Stimulated activated CD8-positive, alpha-beta memory T cell treated with anti-CD3 and anti-CD28 coated beads, Interleukin-4, amount 100 ng/mL, for 1 hour (primary cell): ENCODE data around the gene HMG20A.

Experiments used
- DNase-seq, 2 donors: peaks; one replicate each; pipeline ENCODE4 v3.0.0-alpha.2; 2020; ENCODE audit warnings: low read depth in 2 of 2, low spot score in 1 of 2

The HMG20A gene

DNA sequence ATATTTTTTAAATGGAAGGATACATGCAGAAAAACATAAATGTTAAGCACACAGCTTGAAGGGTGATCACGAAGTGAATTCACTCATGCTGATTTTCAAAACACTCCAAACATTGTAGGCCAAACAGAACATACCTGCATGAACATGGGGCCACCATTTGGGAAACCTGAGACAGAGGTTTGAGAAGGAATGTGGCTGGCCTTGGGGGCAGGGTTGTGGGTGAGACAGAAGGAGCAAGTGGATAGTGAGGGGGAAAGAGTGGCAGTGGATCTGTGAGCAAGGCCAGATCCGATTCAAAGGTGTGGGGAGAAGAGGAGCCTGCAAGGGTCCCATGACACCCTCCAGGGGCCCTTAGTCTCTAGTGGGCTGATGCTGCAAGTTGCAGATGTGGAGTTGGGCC, 94.9 kb downstream of the HMG20A start:
- DNase-seq, result no peak

GRCh38 chr15:77516076-77516475, 95.4 kb downstream of the HMG20A start:
- DNase-seq, result no peak

DNA sequence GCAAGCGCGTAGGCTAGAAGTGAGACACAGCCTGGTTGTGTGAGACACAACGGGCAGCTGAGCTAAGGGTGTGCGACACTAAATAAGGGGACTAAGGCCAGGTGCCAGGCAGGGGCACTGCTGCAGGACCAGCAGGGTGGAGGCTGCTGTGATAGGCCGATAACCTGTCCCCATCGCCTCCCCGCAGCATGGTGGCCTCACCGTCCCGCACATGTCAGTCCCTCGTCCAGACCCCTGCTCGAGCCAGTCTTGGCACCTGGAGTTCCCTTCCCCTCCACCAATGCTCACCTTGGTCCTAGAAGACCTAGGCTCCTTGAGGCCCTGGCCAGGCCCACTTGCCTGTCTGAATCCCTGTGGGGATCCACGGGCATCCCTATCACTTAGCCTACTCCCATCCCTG, 96.1 kb downstream of the HMG20A start:
- DNase-seq, result no peak

DNA sequence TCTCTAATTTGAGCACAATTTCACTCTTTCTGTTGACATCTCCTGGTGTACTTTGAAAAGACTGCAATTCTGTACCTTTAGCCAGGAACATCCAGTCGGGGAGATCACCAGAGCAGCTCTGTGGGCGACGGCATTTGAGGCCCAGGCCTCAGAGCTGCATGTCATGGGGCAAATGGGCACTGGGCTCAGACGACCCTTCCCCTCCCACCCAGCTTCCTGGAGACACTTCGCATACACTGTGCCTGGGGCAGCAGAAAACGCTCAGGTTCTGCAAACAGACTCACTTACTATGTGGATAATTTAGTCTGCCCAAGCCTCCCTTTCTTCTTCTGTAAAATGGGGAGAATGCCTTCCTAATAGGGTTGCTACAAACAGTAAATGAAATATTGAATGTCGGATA, 96.9 kb downstream of the HMG20A start:
- DNase-seq, result no peak

DNA sequence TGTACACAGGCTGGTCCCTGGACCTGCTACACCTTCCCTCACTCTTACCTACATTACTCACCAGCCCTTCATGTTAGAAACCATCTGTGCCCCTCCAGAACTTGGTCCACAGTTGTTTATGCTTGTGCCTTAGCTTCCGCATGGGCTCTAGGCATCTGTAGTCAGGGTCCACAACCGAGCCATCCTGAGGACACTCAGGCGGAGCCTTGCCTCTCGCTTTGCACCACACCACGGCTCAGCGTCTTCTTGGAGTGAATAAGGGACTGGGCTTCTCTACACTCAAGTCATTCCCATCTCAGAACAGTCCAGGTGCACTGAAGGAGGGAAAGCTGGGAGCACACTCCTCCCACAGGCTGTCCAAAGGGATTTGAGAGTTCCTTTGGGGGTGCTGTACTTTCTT, 97.8 kb downstream of the HMG20A start:
- no peak for DNase-seq

- DNase-seq, result no peak
Measured at GRCh38 chr15:77519540-77519939, 98.9 kb downstream of the HMG20A start.

DNA sequence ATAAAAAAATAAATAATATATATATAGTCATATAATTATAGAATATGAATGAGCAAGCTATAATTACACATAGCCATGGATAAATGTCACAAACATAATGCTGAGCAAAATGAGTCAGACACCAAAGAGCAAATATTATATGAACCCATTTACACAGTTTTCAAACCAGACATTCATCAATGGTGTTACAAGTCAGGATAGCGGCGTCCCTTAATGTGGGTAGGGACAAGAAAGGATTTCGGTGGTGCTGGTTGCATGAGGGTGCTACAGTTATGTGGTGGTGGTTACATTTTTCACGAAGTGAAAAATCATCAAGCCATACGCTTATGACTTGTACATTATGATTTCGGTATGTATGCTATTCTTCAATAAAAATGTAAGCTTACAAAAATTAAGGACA, 100.5 kb downstream of the HMG20A start:
- no peak for DNase-seq

GRCh38 chr15:77525400-77525811, 104.7 kb downstream of the HMG20A start:
- no peak for DNase-seq

DNA sequence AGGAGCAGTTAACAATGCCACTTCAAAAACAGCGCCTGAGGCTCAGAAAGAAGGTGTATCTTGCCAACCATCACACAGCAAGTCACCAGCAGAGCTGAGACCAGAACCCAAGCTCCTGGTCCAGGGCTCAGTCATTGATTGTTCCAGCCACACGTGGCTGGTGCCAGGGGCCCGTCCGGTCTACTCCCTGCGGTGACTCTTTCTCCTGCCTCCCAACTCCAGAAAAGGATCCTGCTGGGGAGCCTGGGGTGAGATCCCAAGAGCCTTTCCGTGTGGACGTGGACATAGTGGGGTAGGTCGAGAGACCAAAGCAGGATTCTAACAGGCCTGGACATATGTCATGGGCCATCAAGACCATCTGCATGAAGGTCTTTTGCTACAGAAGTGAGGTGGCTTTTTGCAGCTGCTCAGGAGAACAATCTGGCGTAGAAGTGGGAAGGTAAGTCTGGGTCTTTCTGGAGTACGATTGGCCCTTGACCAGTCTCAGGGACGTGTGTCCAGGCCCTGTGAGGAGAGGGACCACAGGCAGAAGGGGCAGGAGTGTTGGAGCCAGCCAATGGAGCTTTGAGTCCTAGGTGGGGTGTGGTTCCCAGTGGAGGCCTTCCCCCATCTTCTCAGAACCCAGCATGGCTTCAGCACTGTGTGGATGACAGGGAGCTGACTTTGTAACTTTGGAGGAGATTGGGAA, 105.4 kb downstream of the HMG20A start:
- no peak for DNase-seq

GRCh38 chr15:77526595-77527163, 106.0 kb downstream of the HMG20A start:
- no peak for DNase-seq

DNA sequence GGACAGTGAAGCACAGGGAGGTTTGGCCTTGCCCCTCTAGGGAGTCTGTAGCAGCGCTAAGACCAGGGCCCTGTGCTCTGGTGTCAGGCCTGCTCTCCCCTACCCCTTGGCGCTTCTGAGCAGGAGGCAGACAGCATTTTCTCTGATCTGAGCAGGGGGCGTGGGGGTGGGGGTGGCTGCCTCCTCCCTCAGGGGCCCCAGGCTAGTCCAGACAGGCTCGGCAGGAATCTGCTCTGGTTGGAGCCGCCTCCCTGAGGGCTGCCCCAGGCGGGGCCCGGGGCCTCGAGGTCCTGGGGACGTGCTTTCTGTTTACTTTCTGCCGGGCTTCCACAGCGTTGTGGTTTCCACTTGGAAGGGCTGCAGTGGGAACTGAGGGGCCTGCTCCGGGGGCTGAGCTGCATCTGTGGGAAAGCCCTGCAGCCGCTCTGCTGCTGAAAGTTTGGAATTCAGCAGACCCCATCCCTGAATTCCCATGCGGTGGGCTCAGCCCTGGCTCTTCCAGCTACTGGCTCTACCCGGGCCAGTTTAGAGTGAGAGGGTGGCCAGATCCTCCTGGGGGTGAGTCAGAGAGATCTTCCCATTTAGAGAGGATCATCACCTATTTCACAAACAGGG, 106.6 kb downstream of the HMG20A start:
- no peak for DNase-seq

- DNase-seq, result no peak
Measured at GRCh38 chr15:77527831-77528231, 107.1 kb downstream of the HMG20A start.

DNA sequence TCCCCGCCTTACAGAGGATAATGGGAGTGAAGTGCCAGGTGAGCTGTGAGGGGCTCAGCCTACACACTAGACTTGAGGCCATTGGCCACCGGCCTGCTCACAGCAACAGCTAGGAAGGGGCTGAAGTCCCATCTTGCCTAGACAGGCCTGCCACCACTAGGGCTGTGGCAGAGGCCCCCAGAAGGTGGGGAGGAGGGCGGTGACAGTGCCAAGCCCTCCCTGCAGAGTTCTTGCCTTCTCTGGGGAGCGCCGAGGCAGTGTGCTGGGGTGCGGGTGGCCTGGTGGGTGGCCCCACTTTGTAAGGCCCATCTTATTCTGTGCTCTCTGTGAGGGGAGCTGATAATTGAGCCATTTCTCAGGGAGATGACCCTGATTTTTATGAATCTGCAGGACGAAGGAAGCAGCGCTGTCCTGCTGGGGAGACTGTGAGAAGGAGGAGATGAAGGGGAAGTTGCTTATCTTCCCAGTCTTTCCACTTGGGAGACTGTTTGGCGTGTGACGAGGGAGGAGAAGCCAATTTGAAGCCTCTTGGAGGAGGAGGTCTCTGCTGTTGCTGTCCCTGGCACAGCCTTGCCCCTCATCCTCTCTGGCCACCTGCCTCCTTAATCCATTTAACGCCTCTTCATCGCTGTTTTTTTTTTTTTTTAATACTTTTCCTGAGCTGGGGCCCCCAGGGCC, 107.7 kb downstream of the HMG20A start:
- DNase-seq, result no peak

DNA sequence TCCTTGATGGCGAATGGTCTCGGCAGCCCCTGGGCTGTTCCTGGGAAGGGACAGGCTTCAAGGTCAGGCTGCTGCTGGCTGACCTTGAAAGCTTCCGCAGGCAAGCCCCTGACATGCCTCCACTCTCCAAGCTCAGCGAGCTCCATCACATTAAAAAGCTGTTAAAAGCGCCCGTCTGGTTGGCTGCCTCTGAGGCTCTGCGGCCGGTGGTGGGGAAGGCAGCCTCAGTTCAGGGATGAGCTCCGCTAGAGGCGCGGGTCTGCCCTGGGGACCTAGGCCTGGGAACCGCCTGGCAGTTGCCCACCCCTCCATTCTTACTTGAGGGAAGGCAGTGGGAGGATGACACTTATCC, 108.3 kb downstream of the HMG20A start:
- no peak for DNase-seq

DNA sequence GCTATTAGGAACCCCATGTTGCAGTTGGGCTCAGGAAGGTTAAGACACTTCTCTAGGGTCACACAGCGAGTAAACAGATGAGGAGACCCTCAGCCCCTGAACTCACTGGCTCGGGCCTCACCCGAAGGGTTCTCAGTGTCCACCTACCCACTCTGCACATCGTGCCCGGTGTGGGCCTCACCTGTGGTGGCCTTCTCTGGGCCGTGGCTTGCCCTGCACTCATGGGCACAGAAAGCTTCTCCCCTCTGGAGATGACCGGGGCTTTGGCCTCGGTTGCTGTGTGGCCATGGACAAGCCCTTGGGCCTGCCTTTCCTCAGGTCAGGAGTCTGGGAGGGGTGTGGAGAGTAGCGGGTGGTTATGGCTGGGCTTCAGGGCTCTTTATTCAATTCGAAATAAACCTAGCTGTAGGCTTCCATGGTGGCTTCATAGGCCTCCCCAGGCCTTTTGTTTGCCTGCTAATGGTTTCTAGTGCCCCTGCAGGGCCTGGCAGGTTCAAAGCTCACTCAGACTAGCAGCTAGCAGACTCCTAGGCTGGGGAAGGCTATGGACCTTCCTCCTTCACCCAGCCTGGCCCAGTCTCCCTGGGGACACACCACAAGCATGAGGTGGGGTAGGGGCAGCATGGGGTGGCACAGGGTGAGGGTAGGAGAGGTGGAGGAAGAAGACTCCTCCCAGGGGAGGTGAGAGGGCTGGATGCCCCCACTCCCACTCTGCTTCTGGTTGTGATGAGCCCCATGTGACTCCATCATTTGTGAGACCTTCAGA, 108.9 kb downstream of the HMG20A start:
- DNase-seq, result no peak

DNA sequence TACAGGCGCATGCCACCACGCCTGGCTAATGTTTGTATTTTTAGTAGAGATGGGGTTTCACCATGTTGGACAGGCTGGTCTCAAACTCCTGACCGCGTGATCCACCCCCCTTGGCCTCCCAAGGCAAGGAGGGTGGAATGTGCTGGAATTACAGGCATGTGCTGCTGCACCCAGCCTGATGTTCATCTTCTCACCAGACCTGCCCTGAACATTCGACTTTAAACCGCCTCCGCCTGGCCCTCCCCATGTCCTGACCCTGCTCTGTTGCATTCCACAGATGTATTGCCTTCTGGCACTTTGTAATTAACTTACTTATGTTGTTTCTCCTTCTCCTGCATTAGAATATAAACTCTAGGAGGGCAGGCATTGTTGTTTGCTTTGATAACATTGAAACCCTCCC, 109.9 kb downstream of the HMG20A start:
- DNase-seq, result no peak

DNA sequence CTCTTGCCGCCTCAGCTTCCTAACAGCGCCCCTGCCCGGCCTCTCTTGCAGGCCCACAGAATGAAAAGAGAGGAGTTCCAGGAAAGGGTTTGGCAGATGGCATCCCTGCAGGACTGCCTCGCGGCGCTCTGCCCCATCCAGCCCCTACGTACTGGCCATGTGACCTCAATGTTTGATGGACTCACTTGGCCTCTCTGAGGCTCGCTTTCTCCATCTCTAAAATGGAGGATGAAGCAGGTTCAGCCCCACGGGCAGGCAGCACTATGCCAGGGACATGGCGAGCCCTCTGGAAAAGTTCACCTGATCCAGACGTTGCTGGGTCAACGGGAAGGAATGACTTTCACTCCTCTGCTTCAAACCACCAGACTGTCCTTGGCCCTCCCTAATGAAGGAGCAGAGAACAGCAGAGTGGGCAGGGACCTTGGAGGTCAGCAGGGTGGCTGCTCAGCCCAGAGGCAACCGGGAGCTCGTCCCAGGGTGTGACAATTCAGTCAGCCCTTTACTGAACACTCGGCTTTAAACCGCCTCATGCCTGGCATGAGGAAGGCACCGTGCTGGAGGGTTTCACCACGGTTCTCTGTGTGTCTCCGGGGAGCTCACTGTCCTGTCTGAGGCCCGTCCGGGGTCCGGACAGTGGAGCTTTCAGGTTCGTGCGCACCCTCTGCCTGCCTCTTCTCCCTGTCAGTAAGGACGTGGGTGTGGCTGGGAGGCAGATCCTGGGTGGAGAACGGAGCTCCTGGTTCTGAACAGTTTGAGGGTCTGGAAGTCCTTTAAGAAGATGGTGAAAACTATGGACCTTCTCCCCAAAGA, 110.7 kb downstream of the HMG20A start:
- DNase-seq, result no peak

GRCh38 chr15:77532067-77532710, 111.5 kb downstream of the HMG20A start:
- DNase-seq, result no peak

DNA sequence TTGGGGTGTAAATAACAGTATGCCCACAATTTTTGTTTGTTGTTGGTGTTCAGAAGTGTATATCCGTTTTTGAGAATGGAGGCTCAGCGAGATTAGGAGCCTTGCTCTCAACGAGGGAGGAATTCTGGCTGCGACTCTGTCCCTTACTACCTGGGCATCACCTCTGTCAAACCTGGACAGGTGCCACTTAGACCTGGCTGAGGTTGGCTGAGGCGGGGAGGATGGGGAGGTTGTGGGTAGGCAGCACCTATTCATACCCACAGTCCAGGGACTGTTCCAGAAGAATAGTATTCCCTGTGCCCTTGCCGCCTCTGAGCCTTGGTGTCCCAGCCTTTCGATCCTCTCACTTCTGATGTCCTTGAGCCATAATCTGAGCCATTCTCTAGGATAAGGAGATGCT, 112.2 kb downstream of the HMG20A start:
- DNase-seq, result no peak
